Left lung (tissue), 14 donors: ENCODE results near the gene MBIP. TPM values are rescaled to one million over a fixed set of nuclear protein-coding genes. Genes with fewer than 3 reads are reported as not detected.

Experiments used
- ATAC-seq: fragments of 200-7000 bp; cut with Tn5 transposase; one replicate; pipeline ENCODE4 v1.9.1; 2020; ENCODE audit warnings: moderate library complexity
- DNase-seq, 4 donors: peaks; one replicate each; pipeline ENCODE4 v3.0.0-alpha.2; 2013 to 2020
- H3K27ac ChIP-seq, 2 donors: fragments of 200-600 bp; sonication (generic) in 1 of 2; one replicate each; pipeline versions ENCODE4 v1.5.0 to v1.8.0; 2020 to 2021
- H3K27me3 ChIP-seq, 2 donors: fragments of 200-600 bp; sonication (generic) in 1 of 2; one replicate each; pipeline versions ENCODE4 v1.5.0 to v1.8.0; 2020 to 2021
- H3K36me3 ChIP-seq, 2 donors: fragments of 200-600 bp; sonication (generic) in 1 of 2; one replicate each; pipeline versions ENCODE4 v1.5.0 to v1.8.0; 2020 to 2021
- H3K4me1 ChIP-seq, 2 donors: fragments of 200-600 bp; one replicate each; pipeline ENCODE4 v1.8.0; 2021
- H3K4me3 ChIP-seq, 2 donors: fragments of 200-600 bp; sonication (generic) in 1 of 2; one replicate each; pipeline versions ENCODE4 v1.5.0 to v1.8.0; 2020 to 2021; ENCODE audit warnings: mild to moderate bottlenecking in 1 of 2
- H3K9me3 ChIP-seq, 2 donors: fragments of 200-600 bp; sonication (generic) in 1 of 2; one replicate each; pipeline versions ENCODE4 v1.5.0 to v1.8.0; 2020 to 2021
- intact Hi-C, 2 donors: fragments of 100-400 bp; cut with DNase I; formaldehyde crosslinking; loops; one replicate each; pipeline versions ENCODE4 v1.11.2 to v1.14.2; 2022
- long read RNA-seq, 12 donors: library from polyadenylated mRNA in 2 of 12; unstranded in 2 of 12; transcript quantifications; one replicate each; pipeline ENCODE4 v2.0.0 and lab custom pipeline, GENCODE V29; 2019 to 2026
- polyA plus RNA-seq, 6 donors: library from polyadenylated mRNA; unstranded; fragments of 120-200 nt; gene quantifications; one replicate each; pipeline ENCODE4 v1.2.1, GENCODE V29; 2013; ENCODE audit not compliant: insufficient read length in 6 of 6
- total RNA-seq, 2 donors: library from RNA; stranded (reverse); fragmentation: NEBNext Ultra II Directional; extraction: Animal tissue kit (Norgen Biotek cat#: 25700); gene quantifications; one replicate each; pipeline ENCODE4 v1.2.1, GENCODE V29; 2021
- TF ChIP-seq, protein P1 (sequence below), 2 donors: fragments of 200-600 bp; sonication (generic) in 1 of 2; IDR thresholded peaks; one replicate each; pipeline versions ENCODE4 v1.5.0 to v1.8.0; 2021; ENCODE audit warnings: antibody characterized with exemption in 2 of 2
- donor health status: DM: no; HTN: yes; CAD: no.
- donor health status: DM: no; HTN: no; CAD: no.

MBIP gene, protein sequence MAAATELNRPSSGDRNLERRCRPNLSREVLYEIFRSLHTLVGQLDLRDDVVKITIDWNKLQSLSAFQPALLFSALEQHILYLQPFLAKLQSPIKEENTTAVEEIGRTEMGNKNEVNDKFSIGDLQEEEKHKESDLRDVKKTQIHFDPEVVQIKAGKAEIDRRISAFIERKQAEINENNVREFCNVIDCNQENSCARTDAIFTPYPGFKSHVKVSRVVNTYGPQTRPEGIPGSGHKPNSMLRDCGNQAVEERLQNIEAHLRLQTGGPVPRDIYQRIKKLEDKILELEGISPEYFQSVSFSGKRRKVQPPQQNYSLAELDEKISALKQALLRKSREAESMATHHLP
- 100 to 1,000 TPM in 1 of 2 donors, 10 to 100 TPM in 1; 85.1 to 140 TPM for total RNA-seq
- polyA plus RNA-seq, result 100 to 1,000 TPM; 140 to 188 (median 160) TPM
- long read RNA-seq, donor 1, transcript MBIP-203 (9 exons, 1,648 nt), result major isoform, 39 of 63 reads
- long read RNA-seq, donor 1, transcript MBIP-201 (9 exons, 1,586 nt), result minor isoform, 8 of 63 reads
- long read RNA-seq, donor 1, partial matches to known transcripts, result 7 of 63 reads
- long read RNA-seq, donor 1, other reads (novel, unspliced or antisense), result 0 of 63 reads
- long read RNA-seq, donor 2, transcript MBIP-203 (9 exons, 1,648 nt), result major isoform, 29 of 44 reads
- long read RNA-seq, donor 2, partial matches to known transcripts, result 5 of 44 reads
- long read RNA-seq, donor 2, other reads (novel, unspliced or antisense), result 0 of 44 reads
- long read RNA-seq, donor 3, transcript MBIP-203 (9 exons, 1,648 nt), result major isoform, 35 of 40 reads
- long read RNA-seq, donor 3, partial matches to known transcripts, result 0 of 40 reads
- long read RNA-seq, donor 3, other reads (novel, unspliced or antisense), result 0 of 40 reads
- long read RNA-seq, donor 4, transcript MBIP-203 (9 exons, 1,648 nt), result major isoform, 37 of 56 reads
- long read RNA-seq, donor 4, transcript MBIP-201 (9 exons, 1,586 nt), result minor isoform, 5 of 56 reads
- long read RNA-seq, donor 4, partial matches to known transcripts, result 3 of 56 reads
- long read RNA-seq, donor 4, other reads (novel, unspliced or antisense), result 10 of 56 reads
- long read RNA-seq, donor 5, transcript MBIP-206 (2 exons, 310 nt), result minor isoform, 8 of 50 reads
- long read RNA-seq, donor 5, transcript MBIP-203 (9 exons, 1,648 nt), result major isoform, 32 of 50 reads
- long read RNA-seq, donor 5, transcript MBIP-201 (9 exons, 1,586 nt), result minor isoform, 7 of 50 reads
- long read RNA-seq, donor 5, partial matches to known transcripts, result 0 of 50 reads
- long read RNA-seq, donor 5, other reads (novel, unspliced or antisense), result 0 of 50 reads
- long read RNA-seq, donor 6, transcript MBIP-203 (9 exons, 1,648 nt), result major isoform, 34 of 43 reads
- long read RNA-seq, donor 6, partial matches to known transcripts, result 0 of 43 reads
- long read RNA-seq, donor 6, other reads (novel, unspliced or antisense), result 0 of 43 reads
- long read RNA-seq, donor 7, transcript MBIP-203 (9 exons, 1,648 nt), result major isoform, 25 of 39 reads
- long read RNA-seq, donor 7, transcript MBIP-206 (2 exons, 310 nt), result minor isoform, 5 of 39 reads
- long read RNA-seq, donor 7, transcript MBIP-201 (9 exons, 1,586 nt), result minor isoform, 8 of 39 reads
- long read RNA-seq, donor 7, partial matches to known transcripts, result 0 of 39 reads
- long read RNA-seq, donor 7, other reads (novel, unspliced or antisense), result 0 of 39 reads
- long read RNA-seq, donor 8, transcript MBIP-206 (2 exons, 310 nt), result major isoform, 9 of 29 reads
- long read RNA-seq, donor 8, transcript MBIP-201 (9 exons, 1,586 nt), result minor isoform, 5 of 29 reads
- long read RNA-seq, donor 8, transcript MBIP-203 (9 exons, 1,648 nt), result minor isoform, 8 of 29 reads
- long read RNA-seq, donor 8, partial matches to known transcripts, result 6 of 29 reads
- long read RNA-seq, donor 8, other reads (novel, unspliced or antisense), result 0 of 29 reads
- long read RNA-seq, donor 9, result 0 reads
- long read RNA-seq, donor 10, transcript MBIP-203 (9 exons, 1,648 nt), result major isoform, 9 of 16 reads
- long read RNA-seq, donor 10, partial matches to known transcripts, result 1 of 16 reads
- long read RNA-seq, donor 10, other reads (novel, unspliced or antisense), result 2 of 16 reads
- long read RNA-seq, donor 11, transcript MBIP-203 (9 exons, 1,648 nt), result major isoform, 12 of 16 reads
- long read RNA-seq, donor 11, partial matches to known transcripts, result 0 of 16 reads
- long read RNA-seq, donor 11, other reads (novel, unspliced or antisense), result 0 of 16 reads
- long read RNA-seq, donor 12, transcript MBIP-203 (9 exons, 1,648 nt), result major isoform, 29 of 46 reads
- long read RNA-seq, donor 12, transcript MBIP-206 (2 exons, 310 nt), result minor isoform, 8 of 46 reads
- long read RNA-seq, donor 12, transcript MBIP-201 (9 exons, 1,586 nt), result minor isoform, 8 of 46 reads
- long read RNA-seq, donor 12, partial matches to known transcripts, result 0 of 46 reads
- long read RNA-seq, donor 12, other reads (novel, unspliced or antisense), result 0 of 46 reads

DNA sequence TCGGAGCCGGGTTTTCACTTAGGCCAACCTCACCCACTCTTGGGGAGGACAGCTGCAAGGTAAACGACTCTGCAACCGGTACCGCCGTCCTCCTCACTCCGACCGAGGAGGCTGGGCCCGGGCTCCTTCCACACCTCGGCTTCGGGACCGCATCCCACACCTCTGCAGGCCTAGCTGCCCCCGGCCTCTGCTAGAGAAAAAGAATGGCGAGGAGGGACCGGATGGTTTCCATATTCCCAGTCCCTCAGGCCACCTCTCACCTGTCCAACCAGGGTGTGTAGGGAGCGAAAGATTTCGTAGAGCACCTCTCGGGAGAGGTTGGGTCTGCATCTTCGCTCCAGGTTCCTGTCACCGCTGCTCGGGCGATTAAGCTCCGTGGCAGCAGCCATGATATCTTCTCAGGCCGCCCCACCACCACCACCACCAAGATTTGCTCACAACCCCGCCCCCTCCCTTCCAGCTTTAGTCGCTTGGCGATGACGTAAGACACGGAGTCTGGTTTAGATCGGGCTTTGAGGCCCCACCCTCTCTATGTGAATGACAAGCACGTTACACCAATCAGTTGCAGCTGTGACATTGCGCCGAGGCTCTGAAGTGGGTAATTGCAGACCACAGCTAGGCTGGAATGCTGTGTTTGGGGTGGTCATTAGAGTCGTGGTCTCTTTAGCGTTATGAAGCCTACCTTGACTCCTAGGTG is at the start of gene MBIP:
Gene MBIP (minus strand): TSS at position 438 of the 697 bp plus-strand sequence. CDS start 49 bp downstream, at position 389.
- ATAC-seq (peak; percentile 93), DNase-seq (peak; percentile 84 to 98 (median 94))
- Histone ChIP-seq H3K27me3 (peaks cover 0 to 3% of the 10 kb centered on the region in 2 donors), H3K27ac (peak within 1 kb of the TSS; percentile 72 to 93), H3K9me3 (no peaks in the 10 kb centered on the region), H3K4me3 (peak within 1 kb of the TSS; percentile 58 to 64), H3K4me1 (peaks cover 0 to 20% of the 10 kb centered on the region in 2 donors), H3K36me3 (no peaks in the 10 kb centered on the region)
- TF ChIP-seq, protein P1, sequence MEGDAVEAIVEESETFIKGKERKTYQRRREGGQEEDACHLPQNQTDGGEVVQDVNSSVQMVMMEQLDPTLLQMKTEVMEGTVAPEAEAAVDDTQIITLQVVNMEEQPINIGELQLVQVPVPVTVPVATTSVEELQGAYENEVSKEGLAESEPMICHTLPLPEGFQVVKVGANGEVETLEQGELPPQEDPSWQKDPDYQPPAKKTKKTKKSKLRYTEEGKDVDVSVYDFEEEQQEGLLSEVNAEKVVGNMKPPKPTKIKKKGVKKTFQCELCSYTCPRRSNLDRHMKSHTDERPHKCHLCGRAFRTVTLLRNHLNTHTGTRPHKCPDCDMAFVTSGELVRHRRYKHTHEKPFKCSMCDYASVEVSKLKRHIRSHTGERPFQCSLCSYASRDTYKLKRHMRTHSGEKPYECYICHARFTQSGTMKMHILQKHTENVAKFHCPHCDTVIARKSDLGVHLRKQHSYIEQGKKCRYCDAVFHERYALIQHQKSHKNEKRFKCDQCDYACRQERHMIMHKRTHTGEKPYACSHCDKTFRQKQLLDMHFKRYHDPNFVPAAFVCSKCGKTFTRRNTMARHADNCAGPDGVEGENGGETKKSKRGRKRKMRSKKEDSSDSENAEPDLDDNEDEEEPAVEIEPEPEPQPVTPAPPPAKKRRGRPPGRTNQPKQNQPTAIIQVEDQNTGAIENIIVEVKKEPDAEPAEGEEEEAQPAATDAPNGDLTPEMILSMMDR (IDR thresholded peaks at IDR 0.05), result no peak
- intact Hi-C loops, result no loop called here

DNA sequence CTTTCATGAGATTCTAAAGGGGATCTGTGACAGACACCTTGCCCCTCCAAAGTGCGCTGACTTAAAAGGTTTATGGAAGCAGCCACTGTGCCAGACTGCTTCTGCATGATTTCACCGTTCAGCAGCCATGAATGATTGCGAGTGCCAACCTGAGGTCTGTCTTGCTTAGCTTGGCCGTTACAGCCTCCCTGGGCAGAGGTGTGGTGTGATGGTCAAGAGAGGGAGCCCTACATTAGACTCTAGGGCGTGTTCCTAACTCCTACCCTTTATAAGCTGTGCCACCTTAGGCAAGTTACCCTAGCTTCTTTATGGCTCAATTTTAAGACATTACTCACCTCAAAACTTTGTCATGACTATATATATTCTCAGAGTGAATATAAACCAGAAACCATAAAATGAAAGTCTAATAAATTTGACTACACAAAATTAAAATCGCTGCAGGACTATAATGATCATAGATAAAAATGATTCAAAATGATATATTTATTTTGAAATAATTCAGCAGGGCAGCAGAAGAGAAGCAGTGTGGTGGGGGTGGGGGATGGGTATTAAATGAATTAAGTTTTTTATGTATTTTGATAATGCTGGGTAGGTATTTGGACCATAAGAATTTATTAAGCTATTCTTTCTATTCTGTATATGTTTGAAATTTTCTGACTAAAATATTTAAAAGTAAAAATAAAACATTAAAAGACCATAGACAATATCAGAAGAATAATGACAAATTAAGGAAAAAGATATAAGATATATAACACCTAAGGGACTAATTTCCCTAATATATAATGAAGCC is 47.7 kb upstream of the MBIP start:
- ATAC-seq (no peak), DNase-seq (no peak)
- H3K4me1 ChIP-seq, result no peaks in the 10 kb centered on the region
- H3K27me3 ChIP-seq, result no peaks in the 10 kb centered on the region
- H3K4me3 ChIP-seq, result no peak overlapping the region
- H3K36me3 ChIP-seq, result no peaks in the 10 kb centered on the region
- TF ChIP-seq, protein P1 (IDR thresholded peaks at IDR 0.05), result no peak
- intact Hi-C loops, result no loop called here
- no peaks in the 10 kb centered on the region for H3K9me3 ChIP-seq
- H3K27ac ChIP-seq, result no peak overlapping the region

DNA sequence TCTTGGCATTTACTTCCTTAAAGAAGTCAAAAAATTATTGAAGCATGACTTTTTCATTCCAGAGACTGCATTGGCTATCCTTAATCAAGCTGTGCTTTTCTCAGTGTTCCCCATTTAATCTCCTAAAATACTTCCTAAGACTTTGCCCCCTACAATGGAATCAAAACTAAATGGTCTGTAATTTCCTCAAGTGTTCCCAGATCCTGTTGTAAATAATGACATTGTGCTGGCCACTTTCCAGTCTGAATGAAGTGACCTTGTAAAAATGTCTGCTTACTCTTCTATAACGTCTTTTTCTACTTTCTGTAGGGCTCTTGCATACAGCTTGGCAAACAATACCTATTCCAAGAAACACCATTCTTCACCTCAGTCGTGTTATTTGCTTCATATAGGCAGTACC is 45.3 kb upstream of the MBIP start:
- Histone ChIP-seq H3K9me3 (no peaks in the 10 kb centered on the region), H3K27ac (no peak overlapping the region), H3K36me3 (no peaks in the 10 kb centered on the region), H3K27me3 (no peaks in the 10 kb centered on the region), H3K4me3 (no peak overlapping the region), H3K4me1 (no peaks in the 10 kb centered on the region)
- TF ChIP-seq, protein P1 (IDR thresholded peaks at IDR 0.05), result no peak
- ATAC-seq, result no peak
- intact Hi-C loops, result no loop called here
- peak in 1 of 4 donors; percentile 33 for DNase-seq
